ENCODE results near the gene MORN1.

The MORN1 gene

GRCh38 chr1:2350501-2350900 lies 40.9 kb downstream of the MORN1 start:
- peaks cover 11% of the 10 kb centered on the region for H3K27me3 ChIP-seq (ENCODE audit: control insufficient read depth, insufficient read depth, low read length)
- H3K4me1 ChIP-seq (ENCODE audit: control insufficient read depth, insufficient read depth, low read length) = no peaks in the 10 kb centered on the region
- no peak overlapping the region for H3K4me3 ChIP-seq (ENCODE audit: low read length)
- H3K9ac ChIP-seq (ENCODE audit: low read depth, low read length) = no peak overlapping the region
- H3K36me3 ChIP-seq (ENCODE audit: insufficient read depth, low read length) = no peaks in the 10 kb centered on the region
- H3K9me3 ChIP-seq (replicated peaks; ENCODE audit: low read length) = no peaks in the 10 kb centered on the region
- no peak overlapping the region for H3K4me2 ChIP-seq (ENCODE audit: low read length)

- H3K4me3 ChIP-seq (ENCODE audit: low read length) = no peak overlapping the region
- H3K4me2 ChIP-seq (ENCODE audit: low read length) = no peak overlapping the region
These were observed 41.5 kb downstream of the MORN1 start for GRCh38 chr1:2349806-2350205.

GRCh38 chr1:2348346-2349325 lies 42.7 kb downstream of the MORN1 start:
- no peak overlapping the region for H3K4me2 ChIP-seq (ENCODE audit: low read length)
- no peak overlapping the region for H3K9ac ChIP-seq (ENCODE audit: low read depth, low read length)
- H3K27me3 ChIP-seq (ENCODE audit: control insufficient read depth, insufficient read depth, low read length) = peaks cover 11% of the 10 kb centered on the region
- H3K4me1 ChIP-seq (ENCODE audit: control insufficient read depth, insufficient read depth, low read length) = no peaks in the 10 kb centered on the region
- no peak overlapping the region for H3K4me3 ChIP-seq (ENCODE audit: low read length)
- H3K9me3 ChIP-seq (replicated peaks; ENCODE audit: low read length) = no peaks in the 10 kb centered on the region
- H3K36me3 ChIP-seq (ENCODE audit: insufficient read depth, low read length) = no peaks in the 10 kb centered on the region

More at GRCh38 chr1:2349806-2350205, 41.5 kb downstream of the MORN1 start:
- Histone ChIP-seq H3K4me1 (ENCODE audit: control insufficient read depth, insufficient read depth, low read length) (no peaks in the 10 kb centered on the region), H3K36me3 (ENCODE audit: insufficient read depth, low read length) (no peaks in the 10 kb centered on the region), H3K9me3 (replicated peaks; ENCODE audit: low read length) (no peaks in the 10 kb centered on the region), H3K9ac (ENCODE audit: low read depth, low read length) (no peak overlapping the region), H3K27me3 (ENCODE audit: control insufficient read depth, insufficient read depth, low read length) (peaks cover 11% of the 10 kb centered on the region)

GRCh38 chr1:2347896-2348295 lies 43.5 kb downstream of the MORN1 start:
- H3K36me3 ChIP-seq (ENCODE audit: insufficient read depth, low read length) = no peaks in the 10 kb centered on the region
- peaks cover 11% of the 10 kb centered on the region for H3K27me3 ChIP-seq (ENCODE audit: control insufficient read depth, insufficient read depth, low read length)
- no peak overlapping the region for H3K4me3 ChIP-seq (ENCODE audit: low read length)
- H3K4me1 ChIP-seq (ENCODE audit: control insufficient read depth, insufficient read depth, low read length) = no peaks in the 10 kb centered on the region
- H3K4me2 ChIP-seq (ENCODE audit: low read length) = no peak overlapping the region
- no peak overlapping the region for H3K9ac ChIP-seq (ENCODE audit: low read depth, low read length)
- H3K9me3 ChIP-seq (replicated peaks; ENCODE audit: low read length) = no peaks in the 10 kb centered on the region

GRCh38 chr1:2347409-2347785 lies 44.0 kb downstream of the MORN1 start:
- no peak overlapping the region for H3K9ac ChIP-seq (ENCODE audit: low read depth, low read length)
- H3K4me2 ChIP-seq (ENCODE audit: low read length) = no peak overlapping the region
- peaks cover 11% of the 10 kb centered on the region for H3K27me3 ChIP-seq (ENCODE audit: control insufficient read depth, insufficient read depth, low read length)
- no peaks in the 10 kb centered on the region for H3K9me3 ChIP-seq (replicated peaks; ENCODE audit: low read length)
- no peak overlapping the region for H3K4me3 ChIP-seq (ENCODE audit: low read length)
- no peaks in the 10 kb centered on the region for H3K4me1 ChIP-seq (ENCODE audit: control insufficient read depth, insufficient read depth, low read length)
- no peaks in the 10 kb centered on the region for H3K36me3 ChIP-seq (ENCODE audit: insufficient read depth, low read length)

- no peaks in the 10 kb centered on the region for H3K9me3 ChIP-seq (replicated peaks; ENCODE audit: low read length)
- H3K4me1 ChIP-seq (ENCODE audit: control insufficient read depth, insufficient read depth, low read length) = no peaks in the 10 kb centered on the region
- H3K27me3 ChIP-seq (ENCODE audit: control insufficient read depth, insufficient read depth, low read length) = peaks cover 10% of the 10 kb centered on the region
- no peak overlapping the region for H3K4me2 ChIP-seq (ENCODE audit: low read length)
- no peaks in the 10 kb centered on the region for H3K36me3 ChIP-seq (ENCODE audit: insufficient read depth, low read length)
- H3K4me3 ChIP-seq (ENCODE audit: low read length) = no peak overlapping the region
- no peak overlapping the region for H3K9ac ChIP-seq (ENCODE audit: low read depth, low read length)
These were observed 44.5 kb downstream of the MORN1 start for GRCh38 chr1:2346691-2347408.

GRCh38 chr1:2345297-2346075 lies 45.9 kb downstream of the MORN1 start:
- Histone ChIP-seq H3K9ac (ENCODE audit: low read depth, low read length) (no peak overlapping the region), H3K9me3 (replicated peaks; ENCODE audit: low read length) (no peaks in the 10 kb centered on the region), H3K4me1 (ENCODE audit: control insufficient read depth, insufficient read depth, low read length) (no peaks in the 10 kb centered on the region), H3K4me3 (ENCODE audit: low read length) (no peak overlapping the region), H3K4me2 (ENCODE audit: low read length) (no peak overlapping the region), H3K36me3 (ENCODE audit: insufficient read depth, low read length) (no peaks in the 10 kb centered on the region), H3K27me3 (ENCODE audit: control insufficient read depth, insufficient read depth, low read length) (peaks cover 4% of the 10 kb centered on the region)

GRCh38 chr1:2344744-2345296 lies 46.5 kb downstream of the MORN1 start:
- no peaks in the 10 kb centered on the region for H3K4me1 ChIP-seq (ENCODE audit: control insufficient read depth, insufficient read depth, low read length)
- no peaks in the 10 kb centered on the region for H3K9me3 ChIP-seq (replicated peaks; ENCODE audit: low read length)
- H3K27me3 ChIP-seq (ENCODE audit: control insufficient read depth, insufficient read depth, low read length) = peaks cover 4% of the 10 kb centered on the region
- H3K9ac ChIP-seq (ENCODE audit: low read depth, low read length) = no peak overlapping the region
- no peak overlapping the region for H3K4me2 ChIP-seq (ENCODE audit: low read length)
- no peak overlapping the region for H3K4me3 ChIP-seq (ENCODE audit: low read length)
- no peaks in the 10 kb centered on the region for H3K36me3 ChIP-seq (ENCODE audit: insufficient read depth, low read length)

- Histone ChIP-seq H3K4me2 (ENCODE audit: low read length) (no peak overlapping the region), H3K36me3 (ENCODE audit: insufficient read depth, low read length) (no peaks in the 10 kb centered on the region), H3K4me3 (ENCODE audit: low read length) (no peak overlapping the region), H3K4me1 (ENCODE audit: control insufficient read depth, insufficient read depth, low read length) (no peaks in the 10 kb centered on the region), H3K9me3 (replicated peaks; ENCODE audit: low read length) (no peaks in the 10 kb centered on the region), H3K9ac (ENCODE audit: low read depth, low read length) (no peak overlapping the region), H3K27me3 (ENCODE audit: control insufficient read depth, insufficient read depth, low read length) (peaks cover 4% of the 10 kb centered on the region)
These were observed 47.2 kb downstream of the MORN1 start for GRCh38 chr1:2344121-2344681.

GRCh38 chr1:2343023-2343935 lies 48.1 kb downstream of the MORN1 start:
- H3K4me1 ChIP-seq (ENCODE audit: control insufficient read depth, insufficient read depth, low read length) = no peaks in the 10 kb centered on the region
- no peak overlapping the region for H3K9ac ChIP-seq (ENCODE audit: low read depth, low read length)
- H3K9me3 ChIP-seq (replicated peaks; ENCODE audit: low read length) = no peaks in the 10 kb centered on the region
- H3K27me3 ChIP-seq (ENCODE audit: control insufficient read depth, insufficient read depth, low read length) = no peaks in the 10 kb centered on the region
- H3K4me2 ChIP-seq (ENCODE audit: low read length) = no peak overlapping the region
- H3K4me3 ChIP-seq (ENCODE audit: low read length) = no peak overlapping the region
- H3K36me3 ChIP-seq (ENCODE audit: insufficient read depth, low read length) = no peaks in the 10 kb centered on the region

All from skeletal muscle satellite cell (primary cell).